HG03039 (cell line): ENCODE measurements around the gene UQCR10.

Experiments used
- ATAC-seq: cut with Tn5 transposase; IDR thresholded peaks from one replicate; pipeline ENCODE4 v1.9.1; 2021; ENCODE audit warnings: mild to moderate bottlenecking, moderate library complexity; ENCODE audit not compliant: unreplicated experiment

The UQCR10 gene

DNA sequence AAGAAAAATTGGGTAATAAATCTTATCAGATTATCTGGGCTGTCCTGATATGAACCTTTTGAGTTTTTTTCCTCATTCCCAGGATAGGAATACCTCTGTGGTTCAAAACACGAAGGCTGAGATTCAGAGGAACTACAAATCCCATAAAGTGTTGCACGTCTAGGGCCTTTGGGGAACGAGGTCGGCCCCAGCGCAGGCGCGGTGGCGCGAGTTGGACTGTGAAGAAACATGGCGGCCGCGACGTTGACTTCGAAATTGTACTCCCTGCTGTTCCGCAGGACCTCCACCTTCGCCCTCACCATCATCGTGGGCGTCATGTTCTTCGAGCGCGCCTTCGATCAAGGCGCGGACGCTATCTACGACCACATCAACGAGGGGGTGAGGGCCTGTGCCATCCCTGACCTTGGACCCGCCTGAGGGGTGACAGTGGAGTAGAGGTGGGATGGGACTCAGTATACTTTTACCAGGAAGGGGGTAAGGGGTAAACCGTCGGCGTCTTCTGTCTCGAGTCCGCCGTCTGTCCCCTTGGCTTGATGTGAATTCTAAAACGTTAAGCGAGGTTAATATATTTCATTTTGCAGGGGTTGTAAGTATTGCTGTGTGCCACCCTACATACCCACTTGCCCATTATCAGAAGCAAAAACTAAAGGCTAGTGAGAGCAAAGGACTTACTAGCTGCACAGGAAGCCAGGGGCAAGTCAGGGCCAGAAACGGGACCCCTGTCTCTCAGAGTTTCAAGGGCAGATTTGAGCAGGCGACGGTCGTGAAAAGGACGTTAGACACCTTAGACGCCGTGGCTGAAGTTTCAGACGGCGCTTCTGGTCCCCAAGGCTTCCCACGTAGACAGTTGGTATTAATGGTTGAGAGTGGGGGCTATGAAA, at the start of gene UQCR10:
UQCR10 (plus strand) TSS at position 199 of the 881 bp plus-strand sequence; CDS start at position 229, 30 bp downstream.
- peak; percentile 47 for ATAC-seq

DNA sequence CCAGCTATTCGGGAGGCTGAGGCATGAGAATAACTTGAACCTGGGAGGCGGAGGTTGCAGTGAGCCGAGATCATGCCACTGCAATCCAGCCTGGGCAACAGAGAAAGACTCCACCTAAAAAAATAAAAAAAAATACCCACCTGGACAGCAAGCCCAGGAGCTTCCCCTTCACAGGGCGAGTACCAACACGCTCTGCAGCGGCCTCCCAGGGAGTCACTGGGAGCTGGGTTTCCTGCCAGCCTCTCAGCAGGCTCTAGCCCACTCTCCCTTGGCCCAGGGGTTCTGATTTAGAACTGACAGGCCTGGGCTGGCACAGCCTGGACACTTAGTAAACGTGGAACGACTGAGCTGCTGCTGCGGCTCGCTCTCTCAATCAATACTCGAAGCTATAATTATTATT, 49.4 kb upstream of the UQCR10 start:
- ATAC-seq = no peak

DNA sequence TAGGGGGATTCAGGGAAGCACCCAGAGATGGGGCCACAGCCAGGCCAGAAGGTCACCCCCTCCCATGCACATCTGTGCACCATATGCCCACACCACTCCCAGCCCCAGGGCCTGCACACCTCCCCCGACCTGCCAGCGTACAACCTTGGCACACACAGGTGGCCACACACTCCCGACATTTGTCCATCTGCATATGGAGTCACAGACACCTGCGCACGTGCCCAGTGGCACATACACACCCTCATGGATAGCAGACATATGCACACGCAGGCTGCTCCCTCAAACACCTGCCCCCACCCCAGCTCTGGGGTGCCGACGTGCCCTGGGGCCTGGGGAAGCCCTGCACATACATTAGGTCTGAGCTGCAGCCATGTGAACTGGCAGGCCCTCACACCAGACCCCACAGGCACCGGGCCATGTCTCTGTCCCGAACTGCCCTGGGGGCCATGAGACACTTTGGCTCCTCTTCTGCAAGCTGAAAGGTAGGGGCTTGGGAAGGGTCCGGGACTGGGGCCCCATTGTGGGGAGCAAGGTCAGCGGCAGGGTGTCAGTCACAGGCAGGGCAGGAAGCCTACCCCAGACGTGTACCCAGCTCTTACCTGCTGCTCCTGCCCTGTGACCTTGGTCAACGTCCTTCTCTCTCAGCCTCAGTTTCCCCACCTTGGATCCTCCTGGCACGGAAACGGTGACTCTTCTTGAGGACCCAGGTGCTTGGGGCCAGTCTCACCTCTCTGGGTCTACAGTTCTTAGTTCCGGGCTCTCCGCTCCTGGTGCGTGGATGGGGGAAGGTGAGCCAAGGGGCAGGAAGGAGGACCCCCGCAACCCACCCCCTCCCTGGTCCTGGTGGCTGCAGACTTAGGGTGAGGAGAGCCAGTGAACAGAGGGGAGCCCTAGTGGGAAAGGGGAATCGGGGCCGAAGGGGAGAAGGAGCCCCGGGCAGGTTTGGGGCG, 47.9 kb upstream of the UQCR10 start:
- no peak for ATAC-seq

DNA sequence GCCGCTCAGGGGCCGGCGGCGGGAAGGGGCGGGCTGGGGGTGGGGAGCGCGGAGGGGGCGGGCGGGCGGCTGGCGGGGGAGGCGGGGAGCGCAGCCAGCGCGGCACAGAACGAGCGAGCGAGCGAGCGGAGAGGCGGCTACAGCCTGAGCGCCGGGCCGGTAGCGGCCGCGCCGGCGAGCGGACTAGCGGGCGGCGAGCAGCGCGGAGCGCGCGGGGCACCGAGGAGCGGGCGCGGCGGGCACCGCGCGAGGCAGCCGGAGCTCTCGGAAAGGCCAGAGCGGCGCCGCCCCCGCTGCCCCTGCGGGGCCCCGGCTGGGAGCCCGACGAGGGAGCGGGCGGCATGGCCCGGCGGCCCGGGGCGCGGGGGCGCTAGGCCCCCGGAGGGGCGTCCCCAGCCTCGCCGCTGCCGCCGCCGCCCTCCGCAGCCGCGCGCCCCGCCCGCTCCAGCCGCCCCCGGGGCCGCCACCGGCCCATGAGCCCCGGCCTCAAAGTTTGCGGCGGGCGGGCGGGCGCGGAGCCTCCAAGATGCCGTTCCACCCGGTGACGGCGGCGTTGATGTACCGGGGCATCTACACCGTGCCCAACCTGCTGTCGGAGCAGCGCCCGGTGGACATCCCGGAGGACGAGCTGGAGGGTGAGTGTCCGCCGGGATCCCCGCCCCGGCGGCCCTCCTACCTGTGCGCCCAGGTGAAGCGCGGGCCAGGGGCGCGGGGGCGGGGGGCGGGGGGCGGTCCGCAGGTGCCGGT, 47.1 kb upstream of the UQCR10 start, which contains the start of gene CABP7:
CABP7 (plus strand) TSS at position 105 of the 747 bp plus-strand sequence; CDS start at position 527, 422 bp downstream.
- ATAC-seq = no peak

DNA sequence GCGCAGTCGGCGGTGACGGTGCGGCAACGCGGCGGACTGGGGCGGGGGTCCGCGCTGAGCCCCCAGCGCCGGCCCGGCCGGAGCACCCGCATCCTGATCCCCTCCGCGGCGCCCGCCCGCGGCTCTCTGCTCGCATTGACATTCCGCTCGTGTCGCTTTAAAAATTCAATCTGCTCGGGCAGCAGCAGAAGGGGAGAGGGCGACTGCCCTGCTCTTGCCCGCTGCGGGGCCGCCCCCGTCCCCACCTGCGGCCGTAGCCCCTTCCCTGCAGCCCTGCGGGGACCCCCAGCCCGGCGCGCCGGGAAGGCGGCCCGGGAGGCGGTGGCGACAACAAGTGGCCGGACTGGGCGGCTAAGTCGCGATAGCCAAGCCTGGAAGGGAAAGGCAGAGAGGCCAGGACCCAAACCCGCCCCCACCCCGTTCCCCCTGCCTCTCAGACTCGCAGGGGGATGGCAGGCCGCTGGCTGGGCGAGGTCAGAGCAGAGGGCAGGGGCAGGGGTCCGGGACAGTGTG, 46.3 kb upstream of the UQCR10 start:
- no peak for ATAC-seq

DNA sequence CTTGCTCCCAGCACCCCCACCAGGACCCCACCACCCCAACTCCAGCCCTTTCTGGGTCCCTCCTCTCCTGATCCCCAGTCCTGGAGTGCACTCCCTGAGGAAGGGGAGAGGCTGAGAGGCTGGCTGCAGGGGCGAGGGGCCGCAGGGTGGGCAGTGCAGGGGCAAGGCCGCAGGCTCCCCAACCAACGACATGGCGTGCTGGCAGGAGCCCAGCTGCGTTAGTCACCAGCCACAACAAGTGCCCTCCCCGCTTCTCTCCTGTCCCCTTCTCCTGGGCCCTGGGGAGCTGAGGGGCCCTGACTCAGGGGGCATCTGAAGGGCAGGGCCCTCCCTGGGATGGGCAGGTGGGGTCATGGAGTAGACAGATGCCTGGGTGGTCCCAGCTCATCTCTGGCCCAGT, 45.0 kb upstream of the UQCR10 start:
- ATAC-seq = no peak

DNA sequence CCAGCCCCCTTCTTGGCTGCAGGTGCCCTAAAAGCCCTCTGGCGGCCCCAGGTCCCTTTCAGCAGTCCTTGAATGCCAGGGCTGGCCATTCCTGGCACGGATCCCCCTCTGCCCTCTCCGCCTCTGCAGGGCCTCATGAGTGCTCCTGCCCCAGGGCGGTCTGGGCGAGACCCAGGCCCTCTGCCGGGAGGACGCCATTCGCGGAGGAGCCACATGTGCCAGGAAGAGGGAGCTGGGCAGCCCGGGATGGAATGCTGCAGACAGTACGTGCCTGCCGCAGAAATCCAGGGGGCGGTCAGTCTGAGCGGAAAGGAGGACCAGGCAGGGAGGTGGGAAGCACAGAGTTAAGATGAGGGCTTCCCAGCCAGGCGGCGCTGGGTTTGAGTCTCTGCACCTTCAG, 44.6 kb upstream of the UQCR10 start:
- no peak for ATAC-seq

DNA sequence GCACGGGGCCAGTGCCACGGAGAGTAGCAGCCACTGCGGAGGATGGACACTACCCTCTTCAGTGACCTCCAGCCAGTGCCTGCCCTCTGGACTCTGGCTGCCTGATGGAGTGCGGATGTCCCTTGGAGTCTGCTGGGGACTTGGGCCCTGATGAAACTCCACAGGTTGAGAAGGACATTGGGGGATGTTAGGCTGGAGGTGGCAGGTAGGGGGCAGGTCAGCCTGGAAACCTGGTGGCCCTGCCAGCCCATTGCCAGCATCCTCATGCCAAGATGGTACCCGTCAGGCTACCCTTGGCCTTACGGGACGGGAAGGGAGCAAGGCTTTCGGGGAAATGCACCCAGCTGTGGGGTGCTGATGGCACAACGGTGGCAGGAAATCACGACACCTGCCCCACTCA, 43.4 kb upstream of the UQCR10 start:
- no peak for ATAC-seq

DNA sequence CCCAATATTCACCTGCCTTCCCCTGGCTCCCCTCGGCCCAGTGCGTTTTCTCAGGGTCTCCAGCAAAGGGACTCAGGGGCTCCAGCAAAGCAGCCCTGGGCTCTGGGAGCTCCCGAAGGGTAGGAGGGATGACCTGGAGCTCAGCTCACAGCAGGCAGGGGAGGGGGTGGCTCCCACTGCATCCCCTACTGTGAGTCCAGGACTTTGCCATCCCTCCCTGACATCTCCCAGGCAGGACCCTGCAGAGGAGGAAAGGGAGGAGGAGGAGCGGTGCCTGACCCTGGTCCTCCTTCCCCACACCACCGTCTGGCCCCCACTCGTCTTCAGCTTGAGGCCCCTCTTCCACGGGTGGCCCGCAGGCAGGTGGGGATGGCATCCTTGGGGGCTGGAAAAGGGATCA, 42.3 kb upstream of the UQCR10 start:
- ATAC-seq = no peak

DNA sequence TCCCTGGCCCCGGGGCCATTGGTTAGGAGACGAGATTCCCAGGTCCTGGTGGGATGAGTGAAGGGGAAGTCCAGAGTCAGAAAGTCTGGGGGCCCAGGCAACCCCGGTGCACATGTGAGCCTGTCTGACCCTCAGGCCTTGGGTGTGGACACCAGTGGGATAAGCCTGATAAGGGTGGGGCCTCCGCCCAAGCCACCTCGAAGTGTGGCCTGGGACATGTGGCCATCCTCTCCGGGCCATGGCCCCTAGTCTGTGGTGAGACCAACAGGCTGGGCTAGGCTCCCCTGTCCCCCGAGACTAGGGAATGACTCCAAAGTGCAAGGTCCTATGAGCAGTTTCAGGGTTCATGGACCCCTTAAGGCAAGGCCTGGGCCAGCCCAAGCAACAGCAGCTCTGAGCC, 41.1 kb upstream of the UQCR10 start:
- ATAC-seq = no peak

DNA sequence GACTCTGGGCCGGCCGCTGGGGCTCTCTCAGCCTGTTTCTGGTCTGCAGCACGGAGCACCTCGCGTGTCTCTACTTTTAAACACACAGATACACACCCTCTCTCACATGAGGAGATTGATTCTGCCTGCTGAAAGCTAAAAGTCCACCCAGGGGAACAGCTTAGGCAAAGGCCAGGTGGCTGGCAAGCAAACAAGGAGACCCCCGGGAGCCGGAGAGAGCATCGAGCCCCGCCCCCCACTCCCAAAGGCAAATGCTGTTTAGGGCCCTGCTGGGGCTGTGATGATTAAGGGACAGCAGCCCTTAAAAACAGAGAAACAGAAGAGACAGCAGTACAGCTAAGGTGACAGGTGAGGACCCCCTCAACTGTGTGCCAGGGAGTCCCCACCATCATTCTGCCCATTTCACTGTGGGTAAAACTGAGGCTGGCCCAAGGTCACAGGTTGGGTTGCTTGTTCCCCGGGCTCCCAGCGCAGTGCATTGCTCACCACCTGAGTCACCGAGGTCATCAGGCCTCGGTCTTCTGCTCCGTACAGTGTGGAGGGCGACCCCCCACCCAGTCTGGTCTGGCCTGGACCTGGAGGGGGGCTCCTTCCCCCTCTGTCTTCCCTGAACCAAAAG, 40.5 kb upstream of the UQCR10 start:
- no peak for ATAC-seq

DNA sequence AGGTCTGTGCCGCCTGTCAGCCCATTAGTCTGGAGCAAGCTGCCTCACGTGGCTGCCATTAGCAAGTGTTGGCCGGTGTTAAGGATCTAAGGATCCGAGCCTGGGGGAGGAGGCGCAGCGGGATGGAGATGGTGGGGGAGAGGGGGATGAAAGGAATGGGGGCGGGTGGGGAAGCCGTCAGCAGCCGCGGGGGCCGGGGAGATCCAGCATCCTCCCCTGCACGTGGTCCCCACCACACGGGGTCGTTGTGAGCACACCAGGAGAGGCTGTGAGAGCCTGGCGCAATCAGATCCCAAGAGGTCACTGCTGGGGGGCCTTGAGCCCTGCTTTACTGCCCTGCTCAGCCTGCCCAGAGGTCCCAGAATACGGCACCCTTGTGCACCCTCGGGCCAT, 40.0 kb upstream of the UQCR10 start:
- no peak for ATAC-seq

DNA sequence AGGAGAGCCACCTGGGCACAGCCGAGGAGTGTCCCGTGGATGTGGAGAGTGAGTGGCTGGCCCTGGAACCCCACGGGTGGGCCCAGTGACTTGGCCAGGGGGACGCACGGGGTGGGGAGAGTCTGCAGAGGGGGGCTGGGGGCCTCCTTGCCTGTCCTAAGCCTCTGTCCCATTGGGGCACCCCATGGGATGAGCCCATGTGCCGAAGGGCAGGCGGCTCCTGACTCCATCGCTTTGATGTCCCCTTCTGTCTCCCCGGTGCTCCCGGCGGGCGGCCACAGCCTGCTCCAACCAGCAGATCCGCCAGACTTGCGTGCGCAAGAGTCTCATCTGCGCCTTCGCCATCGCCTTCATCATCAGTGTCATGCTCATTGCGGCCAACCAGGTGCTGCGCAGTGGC, 38.0 kb upstream of the UQCR10 start:
- ATAC-seq = no peak

DNA sequence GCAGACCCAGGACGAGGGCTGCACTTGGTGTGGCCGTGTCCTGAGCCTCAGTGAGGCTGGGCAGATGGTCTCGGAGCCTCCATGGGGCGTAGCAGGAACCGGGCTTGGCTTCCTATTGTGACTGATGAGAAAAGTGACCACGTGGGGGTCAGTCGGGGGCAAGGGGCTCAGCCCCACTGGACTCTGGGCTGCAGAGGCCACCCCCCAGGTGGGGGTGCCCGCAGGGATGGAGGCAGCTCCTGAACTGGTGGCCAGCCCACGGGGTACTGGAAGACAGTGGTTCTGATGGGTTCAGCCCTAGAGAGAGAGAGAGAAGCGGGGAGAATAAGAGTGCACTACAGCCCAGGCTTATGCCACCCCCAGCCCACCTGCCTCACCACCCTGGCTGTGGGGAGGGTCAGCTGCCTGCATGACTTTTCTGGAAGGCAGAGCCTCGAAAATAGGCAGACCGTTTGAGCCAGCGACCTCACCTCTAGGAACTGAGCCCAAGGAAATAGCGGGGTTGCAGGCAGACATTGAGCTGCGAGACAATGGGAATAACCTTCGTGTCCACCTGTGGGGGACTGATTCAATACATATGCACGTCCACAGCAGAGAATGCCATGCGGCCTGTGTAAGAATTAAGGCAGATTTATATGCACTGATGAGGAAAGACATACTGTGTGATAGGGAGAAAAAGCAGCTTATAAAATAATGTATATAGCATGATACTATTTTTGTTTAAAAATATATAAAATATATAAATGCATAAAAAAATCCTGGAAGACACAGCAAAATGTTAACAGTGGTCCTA, 35.9 kb upstream of the UQCR10 start:
- ATAC-seq = no peak

DNA sequence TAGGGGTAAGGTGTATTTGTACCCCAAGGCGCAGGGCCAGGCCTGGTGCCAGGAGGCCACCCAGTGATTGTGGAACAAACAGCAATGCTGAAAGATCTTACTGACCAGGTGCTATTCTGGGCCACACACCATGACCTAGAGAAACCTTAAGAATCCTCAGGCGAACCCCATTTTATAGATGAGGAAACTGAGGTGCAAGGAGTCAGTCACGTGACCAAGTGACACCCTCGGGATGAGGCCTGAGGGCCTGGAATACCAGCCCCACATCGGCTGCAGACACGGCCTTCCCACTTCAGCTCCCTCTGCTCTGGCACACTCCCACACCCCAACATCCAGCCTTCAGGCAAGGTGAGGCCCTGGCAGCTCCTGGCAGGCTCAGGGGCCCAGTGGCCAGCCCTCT, 34.3 kb upstream of the UQCR10 start:
- ATAC-seq = no peak

DNA sequence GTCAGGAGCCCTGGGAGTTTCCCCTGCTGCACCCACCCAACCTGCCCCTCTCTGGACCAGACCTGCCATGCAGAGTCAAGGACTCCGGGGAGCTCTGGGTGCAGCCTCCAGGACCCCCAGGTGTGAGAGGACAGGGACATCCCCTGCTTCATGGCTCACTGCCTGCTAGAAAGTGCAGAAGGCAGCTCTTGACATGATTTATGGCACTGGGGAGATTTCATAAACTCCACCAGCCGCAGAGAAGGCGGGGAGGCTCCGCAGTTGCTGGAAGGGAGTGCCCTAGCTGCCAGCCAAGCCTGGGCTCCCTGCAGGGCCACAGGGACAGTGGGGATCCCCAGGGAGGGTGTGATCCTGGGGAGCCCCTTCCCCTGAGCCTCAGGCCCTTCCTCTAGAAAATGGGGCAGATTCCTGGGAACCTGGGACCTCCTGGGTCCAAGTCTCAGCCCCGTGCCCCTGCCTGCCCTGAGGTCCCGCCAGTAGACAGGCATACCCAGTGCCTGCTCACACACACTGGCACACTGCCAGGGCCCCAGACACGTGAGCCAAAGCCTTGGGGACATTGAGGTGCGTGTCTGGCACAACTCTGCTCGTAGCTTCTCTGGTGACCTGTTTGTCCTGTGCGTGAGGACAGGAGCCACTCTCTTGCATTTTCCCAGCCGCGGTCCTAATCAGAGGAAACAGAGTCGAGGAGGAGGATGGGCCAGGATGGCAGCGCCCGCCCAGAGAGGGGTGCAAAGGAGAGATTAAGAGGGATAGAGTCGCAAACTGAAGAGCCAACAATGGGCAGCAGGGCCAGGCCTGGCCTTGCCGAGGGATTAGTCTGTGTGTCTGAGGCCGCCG, 33.6 kb upstream of the UQCR10 start:
- ATAC-seq = no peak

DNA sequence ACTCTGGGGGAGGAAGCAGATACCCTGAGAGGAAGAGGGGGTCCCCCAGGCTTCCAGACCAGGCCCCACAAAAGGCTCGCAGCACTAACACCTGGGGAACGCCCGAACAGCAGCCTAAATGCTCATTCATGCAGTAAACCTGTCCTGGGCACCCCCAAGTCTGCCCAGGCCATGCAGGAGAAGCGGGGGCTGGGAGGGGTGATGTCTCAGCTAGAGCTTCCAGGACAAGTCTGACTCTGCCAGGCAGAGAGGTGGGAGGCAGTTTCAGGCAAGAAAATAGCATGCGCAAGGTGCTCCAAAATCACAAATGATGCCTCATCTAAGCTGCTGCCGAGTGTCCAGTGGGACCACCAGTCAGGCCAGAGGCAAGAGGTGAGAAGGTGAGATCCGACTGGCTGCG, 32.8 kb upstream of the UQCR10 start:
- no peak for ATAC-seq

DNA sequence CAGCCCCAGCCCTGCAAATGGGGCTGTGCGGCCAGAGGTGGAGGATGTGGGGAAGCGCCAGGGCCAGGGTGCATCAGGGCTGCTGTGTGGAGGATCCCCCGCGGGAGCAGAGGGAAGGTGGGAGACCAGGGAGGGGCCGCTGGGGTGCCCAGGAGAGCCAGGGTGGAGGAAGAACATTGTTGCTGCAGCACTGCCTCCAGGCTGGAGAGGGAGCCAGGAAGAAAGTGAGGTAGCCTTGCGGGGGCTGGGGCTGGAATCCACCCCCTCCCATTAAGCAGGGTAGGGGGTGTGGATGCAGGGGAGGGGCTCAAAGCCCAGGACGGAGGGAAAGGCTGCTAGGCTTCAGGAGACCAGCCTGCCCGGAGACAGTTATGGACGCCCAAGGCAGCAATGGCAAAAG, 32.3 kb upstream of the UQCR10 start:
- no peak for ATAC-seq

DNA sequence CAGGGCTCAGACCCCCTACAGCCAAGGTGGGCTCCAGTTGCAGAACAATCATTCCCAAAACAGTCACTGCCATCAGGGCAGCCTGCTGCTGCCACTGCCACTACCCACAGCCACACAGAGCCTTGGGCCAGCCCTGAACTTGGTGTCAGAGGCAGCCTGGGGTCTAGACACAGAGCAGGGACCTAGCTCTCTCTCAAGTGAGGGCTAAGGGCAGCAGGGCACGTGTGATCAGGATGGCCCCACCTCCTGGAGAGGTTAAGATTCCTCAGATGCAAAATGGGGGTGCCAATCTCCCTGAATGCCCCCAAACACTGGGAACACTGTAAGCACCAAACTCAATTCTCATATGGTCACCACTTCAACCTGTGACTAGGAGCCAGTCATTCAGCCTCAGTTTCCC, 31.8 kb upstream of the UQCR10 start:
- no peak for ATAC-seq
